Esophagus squamous epithelium (tissue), 4 donors: Measurements from ENCODE around the gene PYGO1.

Source experiments
- POLR2A ChIP-seq, 4 donors: fragments of 450-650 bp; IDR thresholded peaks; one replicate each; pipeline ENCODE4 v1.6.1; 2017; ENCODE audit warnings: antibody characterized with exemption in 4 of 4, mild to moderate bottlenecking in 4 of 4, moderate library complexity in 3 of 4
- TF ChIP-seq, protein P1 (sequence below), 6 experiments: fragments of 450-650 bp in 4 of 6; fragments of 200-600 bp in 2 of 6; sonication (generic) in 2 of 6; IDR thresholded peaks; one replicate each; pipeline ENCODE4 v1.5.1; 2016 to 2019; ENCODE audit warnings: antibody characterized with exemption in 6 of 6, mild to moderate bottlenecking in 4 of 6, moderate library complexity in 4 of 6

GRCh38 chr15:55633731-55634130 is 45.6 kb upstream of the PYGO1 start:
- TF ChIP-seq, protein P1, sequence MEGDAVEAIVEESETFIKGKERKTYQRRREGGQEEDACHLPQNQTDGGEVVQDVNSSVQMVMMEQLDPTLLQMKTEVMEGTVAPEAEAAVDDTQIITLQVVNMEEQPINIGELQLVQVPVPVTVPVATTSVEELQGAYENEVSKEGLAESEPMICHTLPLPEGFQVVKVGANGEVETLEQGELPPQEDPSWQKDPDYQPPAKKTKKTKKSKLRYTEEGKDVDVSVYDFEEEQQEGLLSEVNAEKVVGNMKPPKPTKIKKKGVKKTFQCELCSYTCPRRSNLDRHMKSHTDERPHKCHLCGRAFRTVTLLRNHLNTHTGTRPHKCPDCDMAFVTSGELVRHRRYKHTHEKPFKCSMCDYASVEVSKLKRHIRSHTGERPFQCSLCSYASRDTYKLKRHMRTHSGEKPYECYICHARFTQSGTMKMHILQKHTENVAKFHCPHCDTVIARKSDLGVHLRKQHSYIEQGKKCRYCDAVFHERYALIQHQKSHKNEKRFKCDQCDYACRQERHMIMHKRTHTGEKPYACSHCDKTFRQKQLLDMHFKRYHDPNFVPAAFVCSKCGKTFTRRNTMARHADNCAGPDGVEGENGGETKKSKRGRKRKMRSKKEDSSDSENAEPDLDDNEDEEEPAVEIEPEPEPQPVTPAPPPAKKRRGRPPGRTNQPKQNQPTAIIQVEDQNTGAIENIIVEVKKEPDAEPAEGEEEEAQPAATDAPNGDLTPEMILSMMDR (IDR thresholded peaks at IDR 0.05) = no peak
- no peak for TF ChIP-seq POLR2A (IDR thresholded peaks at IDR 0.05)
